HG02642 (cell line): ENCODE measurements around the gene PLCH2.

ENCODE experiments used
- ATAC-seq: cut with Tn5 transposase; IDR thresholded peaks from one replicate; pipeline ENCODE4 v1.9.1; 2021; ENCODE audit warnings: mild to moderate bottlenecking; ENCODE audit not compliant: unreplicated experiment, poor library complexity

The PLCH2 gene

DNA sequence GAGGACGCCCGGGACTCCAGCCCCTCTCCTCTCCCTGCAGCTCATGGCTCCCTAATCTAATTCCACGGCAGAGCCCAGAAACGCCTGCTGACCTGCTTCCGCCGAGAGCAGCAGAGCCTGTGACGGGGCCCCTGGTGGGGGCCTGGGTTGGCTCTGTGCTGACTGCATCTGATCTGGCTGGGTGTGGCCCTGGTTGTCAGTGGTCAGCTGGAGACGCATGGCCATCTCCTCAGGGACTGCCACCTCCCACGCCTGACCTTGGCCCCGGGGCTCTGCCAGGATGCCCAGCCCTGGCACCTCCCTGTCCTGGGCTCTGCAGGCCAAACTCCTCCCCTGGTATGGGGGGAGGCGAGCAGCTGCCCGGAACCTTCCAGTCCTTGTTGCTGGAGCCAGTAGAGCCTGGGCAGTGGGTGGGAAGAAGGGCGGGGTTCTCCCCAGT lies 1.1 kb upstream of the PLCH2 start:
- ATAC-seq: no peak

DNA sequence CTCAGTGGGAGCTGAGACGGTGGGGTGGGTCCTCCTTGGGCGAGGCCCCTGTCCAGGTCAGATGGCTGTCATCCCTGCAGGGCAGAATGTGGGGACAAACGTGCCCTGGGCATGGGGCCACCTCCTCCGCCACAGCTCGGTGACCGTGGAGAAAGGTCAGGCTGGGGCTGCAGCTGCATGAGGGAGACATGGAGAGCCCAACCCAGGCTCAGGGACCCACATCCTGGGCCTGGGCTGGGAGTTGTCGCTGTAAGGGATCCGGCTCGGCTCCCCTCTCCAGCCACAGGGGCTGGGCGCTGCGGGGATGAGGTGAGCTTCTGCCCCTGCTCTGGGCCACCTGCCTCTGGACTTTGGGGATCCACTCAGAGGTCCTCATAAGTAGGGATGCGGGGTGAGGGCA lies 518 bp upstream of the PLCH2 start:
- ATAC-seq: no peak

DNA sequence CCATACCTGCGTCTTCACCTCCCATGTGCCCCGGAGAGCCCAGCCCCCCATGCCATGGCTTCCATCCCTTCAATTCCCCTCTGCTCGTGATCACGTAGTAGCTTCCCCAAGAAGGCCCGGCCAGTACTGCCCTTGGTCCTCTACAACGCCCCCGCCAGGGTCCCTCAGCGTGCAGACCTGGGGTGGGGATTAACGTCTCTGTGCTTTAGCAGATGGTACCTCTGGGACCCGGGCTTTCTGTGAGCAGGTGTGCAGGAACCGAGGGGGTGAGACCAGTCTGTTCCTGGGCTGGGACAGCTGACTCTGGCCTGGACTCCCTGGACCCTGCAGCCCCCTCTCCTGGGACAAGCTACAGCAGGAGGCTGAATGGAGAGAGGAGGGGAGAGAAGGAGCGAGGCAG lies 1.2 kb downstream of the PLCH2 start:
- ATAC-seq: no peak

DNA sequence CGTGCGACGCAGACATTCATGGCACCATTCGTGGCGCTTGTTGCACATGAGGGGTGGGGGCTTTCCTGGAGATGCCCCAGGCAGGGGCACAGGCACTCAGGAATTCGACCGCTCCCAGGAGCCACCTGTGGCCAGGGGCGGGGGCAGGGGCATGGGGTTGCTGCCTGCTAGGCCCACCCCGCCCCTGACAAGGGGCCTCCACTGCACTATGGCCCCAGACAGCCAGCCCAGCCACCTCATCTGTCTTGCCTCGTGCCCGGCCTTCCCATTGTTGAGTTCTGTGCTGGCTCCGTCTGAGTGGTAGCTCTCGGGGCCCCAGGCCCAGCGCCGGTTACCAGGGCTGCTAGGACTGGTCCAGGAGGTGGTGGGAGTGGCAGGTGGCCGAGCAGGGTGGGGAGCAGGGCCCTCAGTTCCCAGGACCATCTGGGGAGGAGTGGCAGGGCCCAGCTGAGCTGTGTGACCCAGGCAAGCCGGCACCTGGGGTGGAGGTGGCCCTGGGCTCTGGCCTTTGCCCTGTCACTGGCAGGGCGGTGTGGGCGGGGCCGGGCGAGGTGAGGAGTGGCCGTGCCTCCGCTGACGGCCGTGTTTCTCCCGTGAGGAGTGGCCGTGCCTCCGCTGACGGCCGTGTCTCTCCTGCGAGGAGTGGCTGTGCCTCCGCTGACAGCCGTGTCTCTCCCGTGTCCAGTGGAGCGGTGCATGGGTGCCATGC lies 1.9 kb downstream of the PLCH2 start:
- ATAC-seq: no peak

DNA sequence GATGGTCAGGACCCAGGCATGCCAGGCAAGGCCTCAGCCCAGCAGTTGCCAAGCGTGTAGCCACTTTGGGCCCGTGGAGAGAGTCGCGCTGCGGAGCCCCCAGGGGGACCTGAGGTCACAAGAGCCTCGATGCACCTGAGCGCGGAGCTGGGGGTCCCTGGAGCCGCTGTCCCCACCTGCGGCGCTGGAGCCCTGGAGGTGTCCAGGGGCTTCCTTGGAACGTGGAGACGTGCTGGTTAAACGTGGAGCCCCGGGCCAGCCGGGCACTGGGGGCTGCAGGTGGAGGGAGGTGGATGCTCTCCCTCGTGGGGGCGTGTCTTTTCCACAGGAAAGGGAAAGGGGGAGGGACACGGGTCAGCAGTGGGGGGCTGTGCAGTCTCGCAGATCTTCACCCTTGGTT lies 3.1 kb downstream of the PLCH2 start:
- ATAC-seq: no peak

DNA sequence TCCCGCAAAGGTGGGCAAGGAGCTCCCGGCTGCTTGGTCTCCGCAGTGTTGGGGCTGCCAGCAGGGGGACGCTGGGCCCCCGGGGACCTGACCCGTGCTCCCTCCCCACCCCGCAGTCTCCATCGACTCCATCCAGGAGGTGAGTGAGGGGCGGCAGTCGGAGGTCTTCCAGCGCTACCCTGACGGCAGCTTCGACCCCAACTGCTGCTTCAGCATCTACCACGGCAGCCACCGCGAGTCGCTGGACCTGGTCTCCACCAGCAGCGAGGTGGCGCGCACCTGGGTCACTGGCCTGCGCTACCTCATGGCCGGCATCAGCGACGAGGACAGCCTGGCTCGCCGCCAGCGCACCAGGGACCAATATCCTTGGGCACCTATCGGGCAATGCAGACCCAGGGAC lies 3.5 kb downstream of the PLCH2 start:
- no peak for ATAC-seq

DNA sequence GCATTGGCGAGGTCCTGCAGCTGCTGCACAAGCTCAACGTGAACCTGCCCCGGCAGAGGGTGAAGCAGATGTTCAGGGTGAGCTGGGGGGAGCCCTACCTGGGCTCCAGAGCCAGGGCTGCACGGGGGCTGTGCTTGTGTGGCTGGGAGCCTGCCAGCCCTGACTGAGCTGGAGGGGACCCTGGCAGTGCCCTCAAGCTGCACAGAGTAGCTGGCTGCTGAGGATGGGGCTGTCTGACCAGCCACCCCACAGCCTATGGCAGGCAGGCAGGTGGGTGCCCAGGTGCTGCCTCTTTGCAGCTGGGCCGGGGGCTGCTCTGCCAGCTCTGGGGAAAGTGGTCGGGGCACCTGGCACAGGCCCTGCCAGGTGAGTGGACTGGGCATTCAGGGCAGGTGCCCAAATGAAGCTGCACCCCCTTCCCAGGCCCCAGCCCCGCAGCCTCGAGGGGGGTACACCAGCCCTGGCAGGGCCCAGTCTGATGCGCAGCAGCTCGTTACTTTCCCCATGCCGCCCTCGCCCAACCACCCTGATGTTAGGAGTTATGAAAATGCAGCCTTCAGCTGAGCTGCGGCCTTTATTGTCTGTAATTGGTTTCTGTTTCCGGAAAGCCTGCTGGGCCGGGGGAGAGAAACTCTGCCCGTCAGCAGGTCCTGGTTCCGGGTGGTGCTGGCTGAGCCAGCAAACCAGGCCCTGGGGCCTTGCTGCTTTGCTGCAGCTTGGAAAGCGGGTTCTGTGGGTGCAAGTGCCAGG lies 4.3 kb downstream of the PLCH2 start:
- no peak for ATAC-seq

DNA sequence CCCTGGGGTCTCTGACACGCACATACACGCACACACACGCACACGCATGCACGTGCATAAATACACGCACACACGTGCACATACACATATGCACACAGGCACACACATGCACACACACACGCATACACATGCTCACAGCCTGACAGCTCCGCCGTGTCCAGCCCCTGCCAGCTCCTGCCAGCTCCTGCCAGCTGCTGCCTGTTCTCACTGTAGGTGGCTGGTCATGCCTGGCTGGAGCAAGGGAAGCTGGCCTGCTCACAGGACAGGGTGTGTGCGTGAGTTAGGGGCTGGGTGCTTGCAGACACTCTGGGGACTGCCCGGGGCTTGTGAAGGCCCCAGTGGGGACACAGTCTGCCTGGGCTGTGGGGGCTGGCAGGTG lies 4.9 kb downstream of the PLCH2 start:
- ATAC-seq: no peak

DNA sequence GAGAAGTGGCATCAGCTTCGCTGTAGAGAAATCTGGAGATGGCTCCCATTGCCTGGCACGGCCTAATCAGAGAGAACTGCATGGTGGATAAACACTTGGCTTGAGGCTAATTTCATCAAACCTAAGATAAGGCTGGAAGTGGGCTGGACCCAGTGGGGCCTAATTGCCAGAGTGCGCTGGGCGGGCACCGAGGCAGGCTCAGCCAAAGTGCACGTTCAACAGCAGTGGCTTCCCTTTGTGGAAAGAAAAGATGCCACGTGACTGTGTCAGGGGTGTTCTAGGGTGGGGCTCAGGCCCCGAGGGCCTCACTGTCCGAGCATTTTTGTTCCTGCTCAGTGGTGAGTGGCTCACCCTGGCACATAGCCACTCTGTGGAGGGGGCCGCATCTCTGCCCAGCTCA lies 5.8 kb downstream of the PLCH2 start:
- no peak for ATAC-seq

DNA sequence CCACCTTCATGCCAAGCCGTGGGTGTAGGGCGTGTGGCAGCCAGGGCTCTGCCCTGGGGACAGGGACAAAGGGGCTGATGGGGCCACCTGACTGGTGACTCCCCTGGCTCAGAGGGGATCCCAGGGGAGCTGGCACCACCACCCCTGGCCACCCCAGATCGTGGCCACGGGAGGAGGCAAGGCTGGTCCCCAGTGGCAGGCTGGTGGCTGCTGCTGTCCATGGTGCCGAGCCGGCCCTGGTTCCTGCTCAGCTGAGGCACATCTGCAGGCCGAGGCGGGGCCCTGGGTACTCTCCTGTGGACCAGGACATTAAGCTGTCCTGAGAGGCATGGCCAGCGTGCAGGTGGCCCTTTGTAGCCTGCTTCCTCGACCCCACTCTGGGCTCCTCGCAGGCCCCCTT lies 6.5 kb downstream of the PLCH2 start:
- no peak for ATAC-seq

DNA sequence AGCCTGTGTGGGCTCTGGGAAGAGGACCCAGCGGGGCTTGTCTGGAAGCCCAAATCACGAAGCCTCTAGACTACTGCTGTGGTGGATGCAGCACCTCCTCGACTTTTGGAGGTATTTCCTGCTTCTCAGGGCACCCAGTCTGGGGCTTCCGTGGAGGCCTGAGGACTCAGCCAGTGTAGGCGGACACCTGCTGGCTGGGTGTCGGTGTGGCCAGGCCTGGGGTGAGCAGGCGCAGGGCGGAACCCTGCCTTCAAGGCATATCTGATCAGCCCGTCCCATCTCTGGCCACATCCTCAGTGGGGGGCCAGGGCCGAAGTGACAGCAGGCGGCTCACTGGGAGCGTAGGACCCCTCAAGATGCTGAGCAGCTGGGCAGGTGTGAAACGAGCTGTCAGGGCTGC lies 6.9 kb downstream of the PLCH2 start:
- no peak for ATAC-seq

DNA sequence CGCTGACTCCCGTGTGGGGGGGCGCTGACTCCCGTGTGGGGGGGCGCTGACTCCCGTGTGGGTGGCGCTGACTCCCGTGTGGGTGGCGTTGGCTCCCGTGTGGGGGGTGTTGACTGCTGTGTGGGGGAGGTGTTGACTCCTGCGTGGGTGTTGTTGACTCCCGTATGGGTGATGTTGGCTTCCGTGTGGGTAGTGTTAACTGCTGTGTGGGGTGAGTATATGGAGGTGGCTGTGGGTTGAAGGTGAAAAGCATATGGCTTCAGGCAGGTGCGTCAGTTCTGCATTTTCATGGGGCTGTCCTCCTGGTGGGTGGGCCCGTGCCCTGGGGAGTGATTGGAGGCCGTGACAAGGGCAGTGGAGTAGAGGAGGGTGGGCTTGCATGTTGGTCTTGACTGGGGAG lies 7.9 kb downstream of the PLCH2 start:
- no peak for ATAC-seq

DNA sequence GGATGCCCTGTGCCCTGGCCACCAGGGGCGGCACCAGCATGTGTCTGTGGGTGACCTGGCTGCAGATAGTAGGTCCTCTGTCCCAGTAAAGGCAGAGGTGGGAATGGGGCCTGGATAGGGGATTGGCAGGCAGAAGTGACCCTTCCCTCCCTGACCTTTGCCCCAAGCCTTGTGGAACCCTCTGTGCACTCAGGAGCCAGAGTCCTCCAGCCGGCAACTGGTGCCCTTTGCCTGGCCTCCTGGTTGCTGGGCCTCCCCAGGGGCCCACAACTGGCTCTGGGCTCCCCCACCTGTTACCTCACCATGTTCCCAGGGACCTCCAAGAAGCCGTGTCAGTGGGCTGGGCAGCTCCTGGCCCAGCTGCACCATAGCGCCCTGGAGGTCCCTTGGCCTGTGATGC lies 10.0 kb downstream of the PLCH2 start:
- ATAC-seq: no peak

DNA sequence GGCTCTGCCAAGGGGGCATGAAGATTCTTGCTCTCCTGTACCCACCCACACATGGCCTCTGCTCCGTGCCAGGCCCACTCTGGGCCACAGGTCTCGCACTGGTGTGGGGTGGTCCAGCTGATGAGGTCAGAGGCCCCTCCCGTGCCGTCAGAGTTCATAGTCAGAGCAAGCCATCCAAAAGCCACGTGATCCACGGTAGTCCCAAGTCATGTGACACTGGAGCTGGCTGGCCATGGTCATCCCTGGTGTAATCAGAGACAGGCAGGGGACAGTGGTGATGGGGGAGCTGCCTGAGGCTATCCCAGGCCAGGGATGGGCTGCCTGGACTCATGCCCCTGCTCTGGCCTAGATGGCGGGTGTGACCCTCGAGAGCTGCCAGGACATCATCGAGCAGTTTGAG lies 10.5 kb downstream of the PLCH2 start:
- ATAC-seq: no peak

DNA sequence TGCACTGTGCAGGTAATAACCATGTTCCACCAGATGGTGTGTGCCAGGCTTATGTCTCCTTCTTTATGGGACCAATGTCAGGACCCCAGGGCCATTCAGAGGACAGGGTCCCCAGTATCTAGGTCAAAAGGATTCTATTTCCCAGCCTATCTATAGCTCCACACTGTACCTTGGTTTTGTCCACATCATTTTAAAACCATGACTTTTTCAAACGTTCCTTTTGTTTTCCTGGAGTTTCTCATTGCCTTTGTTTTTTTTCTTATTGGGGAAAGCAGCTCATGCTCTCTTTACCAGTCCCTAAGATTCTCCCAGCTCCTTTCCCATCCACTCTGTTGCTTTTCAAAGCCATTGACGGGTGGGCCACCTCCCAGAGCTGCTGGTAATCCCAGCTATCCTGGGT lies 12.6 kb downstream of the PLCH2 start:
- ATAC-seq: no peak

DNA sequence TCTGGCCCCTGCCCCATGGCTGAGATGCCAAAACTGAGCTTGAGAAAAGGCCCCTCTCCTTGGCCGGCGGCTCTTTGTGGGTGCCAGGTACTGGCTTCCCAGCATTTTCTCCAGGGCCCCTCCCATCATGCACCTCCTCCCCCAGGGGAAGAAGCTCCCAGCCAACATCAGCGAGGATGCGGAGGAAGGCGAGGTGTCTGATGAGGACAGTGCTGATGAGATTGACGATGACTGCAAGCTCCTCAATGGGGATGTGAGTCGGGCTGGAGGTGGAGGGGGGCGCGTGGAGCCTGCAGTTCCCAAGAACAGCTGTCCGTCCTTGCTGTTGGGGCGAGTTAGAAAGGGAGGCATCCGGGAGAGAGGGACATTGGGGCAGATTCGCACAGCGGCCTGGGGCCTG lies 13.5 kb downstream of the PLCH2 start:
- ATAC-seq: no peak

DNA sequence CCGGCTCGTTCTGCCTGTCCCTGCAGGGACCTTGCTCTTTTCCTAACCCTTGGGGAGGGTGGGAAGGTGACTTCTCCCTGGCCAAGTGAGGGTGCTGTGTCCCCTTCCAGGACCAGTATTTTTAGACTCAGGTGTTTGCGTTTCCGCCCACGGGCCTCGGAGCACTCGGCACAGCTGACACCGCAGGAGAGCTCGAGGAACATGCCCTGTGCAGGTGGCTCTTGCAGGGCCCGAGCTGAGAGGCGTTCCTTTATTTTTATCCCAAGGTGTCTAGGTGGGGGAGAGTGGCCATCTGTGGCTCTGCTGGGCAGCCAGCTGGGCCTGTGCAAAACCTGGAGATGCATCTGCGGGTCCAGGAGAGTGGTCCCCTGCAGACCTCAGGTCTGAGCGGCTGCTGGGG lies 16.0 kb downstream of the PLCH2 start:
- ATAC-seq: no peak

DNA sequence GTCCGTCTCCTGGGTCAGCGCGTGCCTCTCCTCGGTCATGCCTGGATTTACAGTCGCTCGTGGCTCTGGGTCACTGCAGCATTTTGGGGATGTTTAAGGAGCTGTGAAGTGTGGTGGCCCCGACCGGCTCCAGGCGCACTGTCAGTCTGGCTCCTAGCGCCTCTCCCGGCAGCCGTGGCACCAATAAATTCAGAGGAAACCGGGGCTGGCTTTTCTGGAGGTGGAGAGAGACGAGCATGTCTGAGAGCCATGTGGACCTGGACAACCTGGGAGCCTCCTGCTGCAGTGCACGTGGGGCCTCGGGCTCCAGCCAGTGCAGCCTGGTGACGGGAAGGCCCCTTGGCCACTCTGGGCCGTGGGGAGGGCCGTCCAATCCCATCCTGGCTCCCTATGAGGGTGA lies 17.1 kb downstream of the PLCH2 start:
- no peak for ATAC-seq

DNA sequence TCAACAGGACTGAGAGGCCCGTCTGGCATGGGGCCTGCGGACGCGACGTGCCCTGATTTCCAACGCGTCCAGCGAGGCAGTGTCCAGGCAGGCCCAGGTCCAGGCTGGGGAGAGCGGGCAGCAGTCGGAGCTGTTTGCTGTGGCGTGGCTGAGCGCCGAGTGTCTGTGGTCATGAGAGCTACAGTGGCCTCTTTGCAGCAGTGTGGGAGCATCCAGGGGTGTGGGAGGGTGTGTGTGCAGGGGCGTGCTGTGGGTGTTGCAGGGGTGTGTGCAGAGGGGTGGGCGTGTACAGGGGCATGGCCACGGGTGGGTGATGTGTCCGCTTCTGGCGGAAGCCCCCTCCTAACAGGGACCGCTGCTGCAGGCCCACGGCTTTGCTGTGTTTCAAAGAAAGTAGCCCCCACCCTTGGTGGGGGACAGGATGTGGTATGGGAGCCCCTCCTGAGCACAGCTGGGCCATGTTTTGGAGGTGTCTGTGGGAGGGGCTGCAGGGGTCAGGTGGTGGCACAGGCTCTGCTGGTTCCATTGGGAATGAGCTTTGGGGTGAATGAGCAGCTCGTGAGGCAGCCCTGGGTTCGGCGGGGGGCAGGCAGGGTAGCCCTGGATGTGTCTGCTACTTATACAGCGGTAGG lies 17.7 kb downstream of the PLCH2 start:
- ATAC-seq: no peak

DNA sequence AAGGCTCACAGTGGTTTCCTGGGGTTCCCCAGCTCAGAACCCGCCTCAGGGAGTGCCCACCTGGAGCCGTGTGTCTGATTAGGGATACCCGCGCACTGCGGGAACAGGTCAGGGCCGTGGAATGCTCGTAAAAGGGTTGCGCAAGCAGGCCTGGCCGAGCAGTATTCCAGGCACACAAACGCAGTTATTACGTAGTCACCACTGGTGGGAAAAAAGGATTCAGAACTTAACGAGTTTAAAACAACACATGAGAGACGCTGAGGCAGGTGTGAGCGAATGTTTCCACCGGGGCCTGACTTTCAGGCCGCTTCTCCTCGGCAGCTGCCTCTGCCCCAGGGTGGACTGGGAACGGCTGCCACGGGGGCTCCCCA lies 18.2 kb downstream of the PLCH2 start:
- no peak for ATAC-seq

DNA sequence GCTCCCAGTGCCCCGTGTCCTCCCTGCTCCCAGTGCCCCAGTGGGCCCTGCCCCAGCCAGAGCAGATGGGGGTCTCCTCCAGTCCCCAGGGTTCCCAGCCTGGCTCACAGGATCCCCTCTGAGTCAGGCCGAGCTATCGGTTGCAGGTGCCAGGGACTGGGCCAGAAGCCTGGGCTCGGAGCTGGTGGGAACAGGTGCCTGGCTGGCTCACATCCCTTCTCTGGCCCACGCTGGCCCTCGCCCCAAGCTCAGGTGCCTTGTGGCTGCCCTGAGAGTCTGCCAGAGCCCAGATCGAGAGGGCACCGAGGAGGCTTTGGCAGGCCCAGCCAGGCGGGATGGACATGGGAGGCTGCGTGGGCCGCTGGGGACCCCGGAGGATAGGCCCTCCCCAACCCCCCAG lies 18.9 kb downstream of the PLCH2 start:
- no peak for ATAC-seq

DNA sequence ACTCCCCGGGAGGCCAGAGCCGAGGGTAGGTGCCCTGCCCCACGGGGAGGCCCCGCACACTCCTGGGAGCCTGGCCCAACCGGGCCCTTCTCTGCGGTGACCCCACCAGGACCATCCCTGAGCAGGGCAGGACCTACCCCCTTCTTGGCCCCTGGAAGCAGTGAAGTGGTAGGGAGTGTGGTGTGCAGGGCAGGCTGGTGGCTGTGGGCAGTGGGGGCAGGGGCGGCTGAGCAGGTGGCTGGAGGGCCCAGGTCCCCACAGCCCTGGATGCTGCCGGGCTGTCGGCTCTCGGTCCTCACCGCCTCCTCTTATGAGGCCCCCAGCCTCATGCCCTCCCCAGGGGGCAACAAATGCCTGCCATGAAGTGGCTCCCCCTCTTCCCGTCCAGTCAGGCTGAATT lies 19.5 kb downstream of the PLCH2 start:
- ATAC-seq: no peak
